BLaER1 treated with 17β-estradiol and CSF1 and Interleukin-3, amounts not matched to agents 10 nM and 100 nM (cell line): ENCODE results near the gene GABBR1.

ENCODE experiments used
- H3K27ac ChIP-seq, 11 experiments: shearing (Covaris generic); formaldehyde crosslinking; 2 replicates each; pipeline ENCODE4 v1.8.1; 2022
- H3K27me3 ChIP-seq, 11 experiments: shearing (Covaris generic); formaldehyde crosslinking; 2 replicates each; pipeline ENCODE4 v1.8.1; 2022
- H3K36me3 ChIP-seq, 11 experiments: shearing (Covaris generic); formaldehyde crosslinking; 2 replicates each; pipeline ENCODE4 v1.8.1; 2022
- H3K4me1 ChIP-seq, 10 experiments: shearing (Covaris generic); formaldehyde crosslinking; 2 replicates each; pipeline ENCODE4 v1.8.1; 2022
- H3K4me2 ChIP-seq, 11 experiments: shearing (Covaris generic); formaldehyde crosslinking; 2 replicates each; pipeline ENCODE4 v1.8.1; 2022
- H3K4me3 ChIP-seq, 10 experiments: shearing (Covaris generic); formaldehyde crosslinking; 2 replicates each; pipeline ENCODE4 v1.8.1; 2022
- H3K9ac ChIP-seq, 11 experiments: shearing (Covaris generic); formaldehyde crosslinking; 2 replicates each; pipeline ENCODE4 v1.8.1; 2022
- H3K9me3 ChIP-seq, 11 experiments: shearing (Covaris generic); formaldehyde crosslinking; replicated peaks in 1 of 11; 2 replicates each; pipeline ENCODE4 v1.8.1; 2022
- H4K20me1 ChIP-seq, 11 experiments: shearing (Covaris generic); formaldehyde crosslinking; 2 replicates each; pipeline ENCODE4 v1.8.1; 2022
- Cebpa-rat ChIP-seq, 11 experiments: shearing (Covaris generic); IDR thresholded peaks; 2 replicates each; pipeline ENCODE4 v1.8.1; 2022

Gene GABBR1

GRCh38 chr6:29596381-29596900 is 36.5 kb downstream of the GABBR1 start:
- Histone ChIP-seq H3K4me1 (peaks cover 0 to 8% (median 0%) of the 10 kb centered on the region in 10 experiments; a peak in 3 of 20 replicates), H3K27ac (no peak overlapping the region), H3K9me3 (no peaks in the 10 kb centered on the region), H3K36me3 (peaks cover 7 to 25% (median 19%) of the 10 kb centered on the region in 11 experiments; a peak in 21 of 22 replicates), H4K20me1 (no peaks in the 10 kb centered on the region; a peak in 1 of 22 replicates), H3K9ac (no peak overlapping the region), H3K4me2 (no peak overlapping the region), H3K4me3 (no peak overlapping the region), H3K27me3 (no peaks in the 10 kb centered on the region)
- no peak for TF ChIP-seq Cebpa-rat (IDR thresholded peaks at IDR 0.05)

DNA sequence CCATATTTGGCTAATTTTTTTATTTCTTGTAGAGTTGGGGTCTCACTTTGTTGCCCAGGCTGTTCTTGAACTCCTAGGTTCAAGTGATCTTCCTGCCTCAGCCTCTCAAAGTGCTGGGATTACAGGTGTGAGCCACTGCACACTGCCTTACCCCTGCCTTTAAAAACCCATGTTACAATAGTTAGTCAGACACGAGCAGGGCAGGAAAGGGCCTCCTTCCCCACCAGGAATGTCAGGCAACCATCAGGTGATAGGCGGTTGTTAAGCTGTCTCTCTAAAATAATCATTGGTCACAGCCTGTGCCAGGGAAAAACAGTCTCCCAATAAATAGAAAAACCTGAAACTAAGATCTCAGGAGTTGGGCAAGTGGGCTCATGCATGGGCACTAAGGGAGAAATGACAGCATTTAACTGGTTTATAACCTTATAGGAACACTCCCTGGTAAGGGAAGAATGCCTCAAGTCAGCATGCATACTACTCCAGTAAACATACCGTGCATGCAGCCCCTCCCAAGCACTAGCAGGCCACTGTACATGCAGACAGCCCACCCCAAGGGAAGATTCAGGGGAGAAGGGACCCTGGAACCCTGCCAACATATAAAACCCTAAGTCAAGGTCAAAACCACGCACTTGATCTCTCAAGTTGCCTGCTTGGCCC is 39.7 kb downstream of the GABBR1 start:
- Histone ChIP-seq H4K20me1 (no peaks in the 10 kb centered on the region; a peak in 1 of 22 replicates), H3K9me3 (no peaks in the 10 kb centered on the region)
- no peak for TF ChIP-seq Cebpa-rat (IDR thresholded peaks at IDR 0.05)

DNA sequence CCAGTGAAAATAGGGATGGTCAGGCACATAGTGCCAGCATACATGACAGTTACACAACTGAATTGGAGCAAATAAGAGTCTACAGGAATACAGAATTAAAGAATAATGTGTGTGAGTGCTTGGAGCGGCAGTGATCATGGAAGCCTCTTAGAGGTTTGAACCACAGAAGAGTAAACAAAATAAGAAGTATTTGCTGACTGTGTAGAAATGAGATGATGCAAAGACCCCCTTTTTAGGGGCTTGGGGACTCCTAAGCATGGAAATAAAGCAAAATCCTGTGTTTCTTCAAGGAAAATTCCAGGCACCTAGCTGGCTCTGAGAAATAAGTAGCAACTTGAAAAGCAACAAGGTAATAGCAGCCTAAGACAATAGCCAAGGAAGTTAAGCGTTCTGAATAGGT is 41.3 kb downstream of the GABBR1 start:
- H3K4me3 ChIP-seq = no peak overlapping the region
- no peaks in the 10 kb centered on the region for H3K9me3 ChIP-seq
- H3K4me2 ChIP-seq = no peak overlapping the region
- TF ChIP-seq Cebpa-rat (IDR thresholded peaks at IDR 0.05) = no peak
- H3K27ac ChIP-seq = no peak overlapping the region
- H4K20me1 ChIP-seq = no peaks in the 10 kb centered on the region; a peak in 1 of 22 replicates
- H3K27me3 ChIP-seq = no peaks in the 10 kb centered on the region
- peaks cover 8 to 21% (median 16%) of the 10 kb centered on the region in 10 experiments; a peak in 19 of 20 replicates for H3K4me1 ChIP-seq
- H3K36me3 ChIP-seq = no peaks in the 10 kb centered on the region
- H3K9ac ChIP-seq = no peak overlapping the region

More for the DNA sequence above, 39.7 kb downstream of the GABBR1 start:
- H3K4me2 ChIP-seq = peak overlapping the region in 2 of 11 experiments; percentile 6 to 30; a peak in 1 of 22 replicates
- H3K27ac ChIP-seq = no peak overlapping the region
- H3K4me3 ChIP-seq = no peak overlapping the region
- H3K9ac ChIP-seq = no peak overlapping the region
- H3K27me3 ChIP-seq = no peaks in the 10 kb centered on the region
- no peaks in the 10 kb centered on the region for H3K36me3 ChIP-seq
- H3K4me1 ChIP-seq = peaks cover 8 to 14% (median 11%) of the 10 kb centered on the region in 10 experiments; a peak in 19 of 20 replicates

DNA sequence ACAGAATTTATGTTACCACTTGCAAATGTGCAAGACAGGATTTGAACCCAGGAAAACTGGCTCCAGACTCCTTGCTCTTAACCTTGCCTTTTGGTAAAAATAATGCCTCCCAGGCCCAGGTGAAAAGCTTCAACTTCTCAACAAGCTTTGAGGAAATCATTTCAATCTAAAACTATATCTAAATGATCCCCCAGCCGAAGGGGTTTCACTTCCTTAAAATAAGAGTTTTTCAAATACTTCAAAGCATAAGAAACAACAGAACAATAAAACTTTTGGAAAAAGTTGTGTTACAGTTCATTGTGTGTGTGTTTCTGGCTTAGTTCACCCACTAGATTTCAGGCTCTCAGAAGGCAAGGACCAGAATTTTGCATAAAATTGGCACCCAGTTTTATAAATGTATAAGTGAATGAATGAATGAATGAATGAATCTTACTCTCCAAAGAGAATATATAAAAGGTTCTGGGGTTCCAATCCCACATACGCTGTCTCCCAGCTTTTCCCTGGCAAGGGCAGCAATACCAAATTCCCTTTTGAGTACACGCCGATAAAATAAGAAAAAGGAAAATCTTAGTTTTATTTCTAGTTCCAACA is 42.7 kb downstream of the GABBR1 start:
- H3K27ac ChIP-seq = no peak overlapping the region
- H3K4me3 ChIP-seq = no peak overlapping the region
- H3K9ac ChIP-seq = no peak overlapping the region
- TF ChIP-seq Cebpa-rat (IDR thresholded peaks at IDR 0.05) = no peak
- peak overlapping the region in 8 of 11 experiments; percentile 13 to 53 (median 32); a peak in 10 of 22 replicates for H3K4me2 ChIP-seq
- peaks cover 8 to 21% (median 16%) of the 10 kb centered on the region in 10 experiments; a peak in 19 of 20 replicates for H3K4me1 ChIP-seq
- H4K20me1 ChIP-seq = no peaks in the 10 kb centered on the region; a peak in 1 of 22 replicates
- H3K9me3 ChIP-seq = no peaks in the 10 kb centered on the region
- H3K36me3 ChIP-seq = no peaks in the 10 kb centered on the region
- H3K27me3 ChIP-seq = no peaks in the 10 kb centered on the region

DNA sequence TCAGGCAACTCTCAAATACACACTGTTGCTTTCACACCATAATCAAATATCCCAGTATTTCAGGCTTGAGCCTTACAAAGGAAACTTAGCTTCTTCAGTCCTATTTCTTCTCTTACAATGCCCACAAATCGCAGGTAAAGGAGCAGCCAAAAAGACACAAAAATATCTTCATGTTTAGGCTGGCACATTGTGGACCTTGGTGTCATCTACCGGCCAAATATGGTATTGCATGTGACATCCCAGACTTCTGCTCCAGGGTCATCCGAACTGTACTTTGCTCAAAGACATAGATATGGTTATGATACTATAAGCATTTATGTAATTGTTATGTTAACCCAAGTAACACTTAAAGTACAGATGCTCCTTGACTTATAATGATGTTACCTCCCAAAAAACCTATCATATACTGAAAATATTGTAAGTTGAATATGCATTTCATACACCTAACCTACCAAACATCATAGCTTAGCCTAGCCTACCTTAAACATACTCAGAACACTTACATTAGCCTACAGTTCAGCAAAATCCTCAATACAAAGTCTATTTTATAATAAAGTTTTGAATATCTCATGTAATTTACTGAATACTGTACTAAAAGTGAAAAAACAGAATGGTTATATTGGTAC is 43.4 kb downstream of the GABBR1 start:
- H3K27me3 ChIP-seq = no peaks in the 10 kb centered on the region
- no peaks in the 10 kb centered on the region for H3K36me3 ChIP-seq
- no peak overlapping the region for H3K4me3 ChIP-seq
- no peak overlapping the region for H3K9ac ChIP-seq
- TF ChIP-seq Cebpa-rat (IDR thresholded peaks at IDR 0.05) = no peak
- no peaks in the 10 kb centered on the region; a peak in 1 of 22 replicates for H4K20me1 ChIP-seq
- H3K4me2 ChIP-seq = peak overlapping the region in 1 of 11 experiments; percentile 37; a peak in 3 of 22 replicates
- H3K9me3 ChIP-seq = no peaks in the 10 kb centered on the region
- H3K4me1 ChIP-seq = peaks cover 8 to 21% (median 16%) of the 10 kb centered on the region in 10 experiments; a peak in 19 of 20 replicates
- H3K27ac ChIP-seq = no peak overlapping the region

DNA sequence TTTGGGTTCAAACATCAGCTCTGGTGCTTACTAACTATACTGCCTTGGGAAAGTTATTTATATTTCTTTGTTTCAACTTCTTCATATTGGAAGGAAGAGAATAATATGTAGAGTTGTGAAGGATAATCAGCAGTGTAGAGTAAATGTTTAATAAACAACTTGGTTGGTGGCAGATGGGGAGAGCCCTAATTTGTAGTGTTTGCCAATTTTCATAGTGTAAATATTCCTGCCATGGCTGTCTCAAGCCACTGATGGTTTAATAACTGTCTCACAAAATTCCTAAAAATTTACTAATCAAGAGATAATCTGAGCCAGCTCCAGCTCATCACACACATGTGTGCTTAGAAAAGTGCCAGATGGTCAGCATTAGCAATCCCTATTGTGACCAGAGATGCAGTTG is 48.2 kb downstream of the GABBR1 start, which contains the start of gene OR2H2:
Gene OR2H2, plus strand, starts transcription at position 301 of the 400 bp plus-strand sequence. CDS start 2,824 bp downstream, outside the sequence.
- H4K20me1 ChIP-seq = no peaks in the 10 kb centered on the region
- H3K4me3 ChIP-seq = no peak within 1 kb of the TSS
- no peaks in the 10 kb centered on the region for H3K27me3 ChIP-seq
- H3K4me2 ChIP-seq = no peak within 1 kb of the TSS
- H3K9ac ChIP-seq = no peak within 1 kb of the TSS
- H3K4me1 ChIP-seq = peaks cover 0 to 14% (median 8%) of the 10 kb centered on the region in 10 experiments; a peak in 13 of 20 replicates
- H3K36me3 ChIP-seq = no peaks in the 10 kb centered on the region
- no peak within 1 kb of the TSS for H3K27ac ChIP-seq
- no peak for TF ChIP-seq Cebpa-rat (IDR thresholded peaks at IDR 0.05)
- no peaks in the 10 kb centered on the region for H3K9me3 ChIP-seq

- Histone ChIP-seq H3K9me3 (no peaks in the 10 kb centered on the region), H3K36me3 (no peaks in the 10 kb centered on the region), H3K4me1 (no peaks in the 10 kb centered on the region), H3K27ac (no peak overlapping the region), H4K20me1 (no peaks in the 10 kb centered on the region), H3K27me3 (no peaks in the 10 kb centered on the region), H3K4me3 (no peak overlapping the region), H3K4me2 (no peak overlapping the region), H3K9ac (no peak overlapping the region)
- no peak for TF ChIP-seq Cebpa-rat (IDR thresholded peaks at IDR 0.05)
These were observed 55.4 kb downstream of the GABBR1 start for GRCh38 chr6:29577544-29577943.

DNA sequence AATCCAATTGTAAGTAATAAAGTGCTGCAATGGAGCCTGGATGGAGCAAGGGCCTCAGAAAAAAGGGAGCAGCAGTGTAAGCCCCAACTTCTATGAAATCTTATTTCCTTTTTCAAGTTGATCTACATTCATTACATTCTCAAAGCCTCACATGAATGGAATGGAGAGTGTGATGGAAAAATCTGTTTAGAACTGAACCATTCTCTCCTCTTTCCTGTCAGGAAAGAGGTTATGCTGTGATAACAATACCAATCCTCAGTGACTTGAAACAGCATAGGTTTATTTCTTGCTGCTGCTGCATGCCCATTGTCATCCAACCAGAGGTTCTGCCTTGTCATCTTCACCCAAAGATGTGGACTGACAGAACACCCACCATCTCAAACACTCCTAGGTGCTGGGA is 56.9 kb downstream of the GABBR1 start:
- no peak for TF ChIP-seq Cebpa-rat (IDR thresholded peaks at IDR 0.05)
- Histone ChIP-seq H3K4me2 (no peak overlapping the region), H3K27me3 (no peaks in the 10 kb centered on the region)

DNA sequence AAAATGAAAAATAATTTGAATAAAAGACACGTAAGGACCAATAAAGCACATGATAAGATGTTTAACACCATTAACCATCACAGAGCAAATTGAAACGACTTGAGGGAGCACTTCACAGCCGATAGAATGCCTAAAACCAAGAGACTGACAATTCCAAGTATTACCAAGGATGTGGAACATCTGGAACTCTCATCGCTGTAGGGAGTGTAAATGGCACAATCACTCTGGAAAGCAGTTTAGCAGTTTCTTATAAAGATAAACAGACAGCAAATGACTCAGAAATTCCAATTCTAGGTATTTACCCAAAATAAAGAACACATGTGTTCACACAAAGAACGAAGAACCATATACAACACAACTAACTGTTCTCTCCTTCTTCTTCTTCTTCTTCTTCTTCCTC is 65.0 kb downstream of the GABBR1 start:
- H3K27me3 ChIP-seq = no peaks in the 10 kb centered on the region

More for the DNA sequence above, 56.9 kb downstream of the GABBR1 start:
- H3K36me3 ChIP-seq = no peaks in the 10 kb centered on the region
- no peak overlapping the region for H3K9ac ChIP-seq
- no peaks in the 10 kb centered on the region for H3K4me1 ChIP-seq
- H3K27ac ChIP-seq = no peak overlapping the region
- H3K9me3 ChIP-seq = no peaks in the 10 kb centered on the region
- no peaks in the 10 kb centered on the region for H4K20me1 ChIP-seq
- no peak overlapping the region for H3K4me3 ChIP-seq

More for the DNA sequence above, 65.0 kb downstream of the GABBR1 start:
- Histone ChIP-seq H3K4me2 (no peak overlapping the region), H3K9ac (no peak overlapping the region), H3K36me3 (no peaks in the 10 kb centered on the region), H3K27ac (no peak overlapping the region), H3K4me3 (no peak overlapping the region), H4K20me1 (no peaks in the 10 kb centered on the region), H3K9me3 (no peaks in the 10 kb centered on the region), H3K4me1 (peaks cover 0 to 9% (median 0%) of the 10 kb centered on the region in 10 experiments; a peak in 5 of 20 replicates)
- no peak for TF ChIP-seq Cebpa-rat (IDR thresholded peaks at IDR 0.05)
